H4 (cell line): ENCODE measurements around the gene CYBC1. TPM values are rescaled to one million over a fixed set of nuclear protein-coding genes. Genes with fewer than 3 reads are reported as not detected.

Experiments
- DNase-seq: peaks from one replicate; pipeline ENCODE4 v3.0.0-alpha.2; 2015; ENCODE audit warnings: low spot score
- total RNA-seq: library from RNA; depleted of rRNA; stranded (reverse); fragments of >200 nt; shearing (Covaris generic); gene quantifications from 2 replicates; pipeline ENCODE4 v1.2.3, GENCODE V29; 2014; rRNA removed

Gene CYBC1
- 73.5 and 78.9 TPM in 2 replicates for total RNA-seq

- DNase-seq = peak; percentile 91
These were observed at the start of gene CYBC1 for GRCh38 chr17:82450357-82451106. Gene CYBC1, minus strand, starts transcription at chr17:82450752. Its CDS starts 1,498 bp downstream, at chr17:82449254.

GRCh38 chr17:82497483-82498405 lies 47.2 kb upstream of the CYBC1 start:
- DNase-seq = no peak

DNA sequence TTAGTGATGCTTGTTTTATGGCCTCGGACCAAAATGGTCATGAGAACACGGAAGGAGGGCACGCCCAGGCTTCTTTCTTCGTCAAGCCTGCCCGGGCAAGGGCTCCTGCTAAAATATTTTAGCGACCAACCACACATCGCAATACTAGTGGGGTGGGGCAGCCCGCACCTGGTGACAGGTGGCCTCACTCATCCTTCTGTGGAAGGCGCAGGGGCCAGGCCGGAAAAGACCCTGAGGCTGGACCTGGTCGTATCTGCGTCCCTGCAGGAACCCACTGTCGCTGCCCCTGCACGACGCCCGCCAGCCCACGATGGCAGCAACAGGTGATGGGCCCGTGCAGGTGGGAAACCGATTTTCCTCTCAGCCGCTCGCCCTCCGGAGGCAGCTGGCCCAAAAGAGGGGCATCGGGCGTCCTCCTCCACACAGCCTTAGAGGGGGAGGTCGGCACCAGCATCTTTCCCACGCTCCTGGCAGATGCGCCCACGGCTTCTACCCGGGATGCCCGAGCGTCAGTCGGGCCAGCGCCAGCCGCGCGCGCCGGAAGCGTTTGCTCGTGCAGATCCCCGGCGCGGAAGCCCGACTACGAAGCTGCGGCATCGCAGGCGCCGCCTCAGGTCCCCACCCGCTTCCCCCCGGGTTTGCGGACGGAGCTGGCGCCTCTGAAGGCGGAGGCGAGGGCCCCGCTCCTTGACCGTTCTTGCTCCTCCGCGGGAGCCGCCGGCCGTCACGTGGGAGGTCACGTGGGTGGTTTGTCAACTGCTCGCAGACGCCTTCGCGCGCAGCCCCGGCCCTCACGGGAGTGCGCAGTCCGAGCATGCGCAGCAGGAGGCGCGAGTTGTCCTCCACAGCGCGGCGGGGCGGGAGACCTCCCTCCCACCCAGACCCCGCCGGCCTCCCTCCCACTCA lies 46.2 kb upstream of the CYBC1 start:
- peak; percentile 96 for DNase-seq

DNA sequence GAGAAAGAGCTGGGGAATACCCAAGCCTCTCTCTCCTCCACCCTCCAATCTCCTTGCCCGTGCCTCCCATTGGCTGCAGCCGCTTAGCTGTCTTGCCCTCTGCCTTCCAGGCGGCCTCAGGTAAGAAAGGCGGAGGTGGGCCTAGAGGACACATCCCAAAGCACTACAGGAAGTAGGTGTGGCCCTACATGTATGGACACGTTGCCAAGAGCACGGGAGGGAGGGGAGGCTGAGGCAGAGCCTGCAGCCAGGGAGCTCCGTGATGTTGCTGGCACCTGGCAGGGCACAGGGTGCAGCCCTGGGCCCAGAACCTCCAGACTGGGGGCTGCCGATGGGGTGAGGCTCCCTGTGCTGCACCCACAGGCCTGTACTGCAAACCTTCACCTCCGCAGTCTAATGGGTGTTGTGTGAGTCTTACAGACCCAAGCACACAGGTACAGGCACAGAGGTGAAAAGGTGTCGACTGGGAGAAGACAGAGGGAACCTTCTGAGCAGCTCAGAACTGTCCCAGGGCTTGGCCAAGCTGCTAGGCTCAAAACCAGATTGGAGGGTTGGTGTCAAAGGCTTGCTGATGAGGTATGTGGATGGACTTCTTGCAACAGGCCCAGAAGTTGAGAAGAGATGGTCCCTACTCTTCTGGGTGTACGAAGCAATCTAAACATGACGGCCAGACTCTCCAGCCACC lies 45.4 kb upstream of the CYBC1 start:
- no peak for DNase-seq

GRCh38 chr17:82494236-82495055 lies 43.9 kb upstream of the CYBC1 start:
- DNase-seq = peak; percentile 99

DNA sequence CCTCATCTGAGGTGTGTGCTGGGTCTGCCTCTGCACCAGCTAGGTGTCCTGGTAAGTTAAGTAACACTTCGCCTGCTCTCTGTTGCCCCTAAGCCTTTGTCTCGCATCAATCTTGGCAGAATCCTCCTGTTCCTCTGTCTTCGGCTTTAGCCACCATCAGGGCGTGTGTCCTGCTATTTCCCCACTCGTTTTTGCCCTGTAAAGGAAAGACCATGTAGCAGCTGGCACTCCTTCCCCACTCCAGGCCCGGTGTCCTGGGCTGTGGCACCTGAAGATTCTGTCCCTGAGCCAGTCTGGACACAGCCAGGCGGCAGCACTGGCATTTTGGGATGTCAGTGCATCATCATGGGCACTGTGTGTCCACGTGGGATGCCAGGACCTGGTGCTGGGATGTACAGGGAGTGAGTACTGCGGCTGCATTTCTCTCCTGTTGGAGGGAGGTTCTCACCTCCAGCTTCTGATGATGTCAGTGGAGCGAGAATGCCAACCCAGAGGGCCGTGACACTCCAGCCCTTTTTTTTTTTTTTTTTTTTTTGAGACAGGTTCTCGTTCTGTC lies 42.8 kb upstream of the CYBC1 start:
- no peak for DNase-seq

GRCh38 chr17:82492643-82493225 lies 42.2 kb upstream of the CYBC1 start:
- DNase-seq = peak; percentile 49

GRCh38 chr17:82491533-82491932 lies 41.0 kb upstream of the CYBC1 start:
- DNase-seq = no peak

- no peak for DNase-seq
These were observed 40.6 kb upstream of the CYBC1 start for GRCh38 chr17:82491196-82491530.

DNA sequence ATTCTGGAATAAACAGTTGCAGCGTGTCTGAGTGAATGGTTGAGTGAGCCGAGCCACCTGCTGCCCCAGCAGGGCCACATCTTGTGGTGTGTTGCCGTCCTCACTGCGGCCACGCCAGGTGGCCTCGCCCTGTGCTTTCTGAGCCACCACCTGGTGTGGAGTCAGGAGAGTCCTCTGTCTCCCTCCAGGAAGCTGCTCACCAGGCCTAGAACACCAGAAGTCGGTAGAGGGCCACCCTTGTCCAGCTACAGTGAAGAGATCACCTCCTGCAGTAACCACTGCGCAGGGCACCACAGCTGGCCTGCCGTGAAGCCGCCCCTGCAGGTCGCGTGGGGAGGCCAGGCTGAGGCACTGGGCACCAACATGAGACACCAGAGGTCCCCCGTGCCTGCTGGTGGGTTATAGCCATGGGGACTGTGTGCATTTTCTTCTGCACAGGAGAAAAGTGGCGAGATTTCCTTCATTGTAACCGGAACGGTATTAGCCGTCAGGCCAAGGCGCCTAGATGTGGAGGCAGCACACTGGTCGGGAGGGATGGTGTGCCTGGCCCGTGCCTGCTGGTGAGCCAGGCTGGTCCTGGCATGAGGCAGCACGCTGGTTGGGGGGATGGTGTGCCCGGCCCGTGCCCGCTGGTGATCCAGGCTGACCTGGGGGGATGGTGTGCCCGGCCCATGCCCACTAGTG lies 40.1 kb upstream of the CYBC1 start:
- no peak for DNase-seq

DNA sequence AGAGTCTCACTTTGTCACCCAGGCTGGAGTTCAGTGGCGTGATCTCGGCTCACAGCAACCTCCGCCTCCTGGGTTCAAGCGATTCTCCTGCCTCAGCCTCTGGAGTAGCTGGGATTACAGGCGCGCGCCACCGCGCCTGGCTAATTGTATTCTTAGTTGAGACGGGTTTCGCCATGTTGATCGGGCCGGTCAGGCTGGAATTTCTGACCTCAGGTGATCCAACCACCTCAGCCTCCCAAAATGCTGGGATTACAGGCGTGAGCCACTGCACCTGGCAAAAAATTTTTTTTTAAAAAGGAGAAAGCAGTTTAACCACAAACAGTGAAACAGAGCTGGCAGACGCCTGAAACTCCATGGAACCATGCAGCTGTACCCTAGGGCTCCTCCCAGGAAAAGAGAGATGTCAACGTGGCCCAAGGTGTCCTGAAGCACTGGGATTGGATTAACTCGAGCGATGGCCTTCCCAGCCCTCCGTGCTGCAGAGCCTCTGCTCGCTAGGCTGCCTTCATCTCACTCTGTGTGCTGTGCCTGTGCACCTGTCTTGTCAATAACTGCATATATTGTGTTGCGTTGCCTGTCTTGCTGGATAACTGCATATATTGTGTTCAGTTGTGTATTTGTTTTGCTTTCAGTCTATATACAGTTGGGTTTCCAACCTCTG lies 39.4 kb upstream of the CYBC1 start:
- DNase-seq = no peak

GRCh38 chr17:82489117-82489516 lies 38.6 kb upstream of the CYBC1 start:
- DNase-seq = no peak

DNA sequence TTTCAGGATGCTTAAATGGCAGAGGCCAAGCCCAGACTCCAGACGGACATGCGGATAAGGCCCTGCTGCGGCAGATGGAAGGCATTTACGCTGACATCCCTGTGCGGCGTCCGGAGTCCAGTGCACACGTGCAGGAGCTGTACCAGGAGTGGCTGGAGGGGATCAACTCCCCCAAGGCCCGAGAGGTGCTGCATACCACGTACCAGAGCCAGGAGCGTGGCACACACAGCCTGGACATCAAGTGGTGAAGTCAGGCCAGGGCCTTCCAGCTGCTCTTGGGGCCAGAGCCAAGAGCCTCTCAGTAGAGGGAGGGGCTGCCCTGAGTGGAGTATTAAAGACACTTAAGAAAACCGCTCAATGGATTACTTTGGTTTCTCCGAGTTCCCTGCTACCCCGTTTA lies 37.4 kb upstream of the CYBC1 start:
- no peak for DNase-seq

DNA sequence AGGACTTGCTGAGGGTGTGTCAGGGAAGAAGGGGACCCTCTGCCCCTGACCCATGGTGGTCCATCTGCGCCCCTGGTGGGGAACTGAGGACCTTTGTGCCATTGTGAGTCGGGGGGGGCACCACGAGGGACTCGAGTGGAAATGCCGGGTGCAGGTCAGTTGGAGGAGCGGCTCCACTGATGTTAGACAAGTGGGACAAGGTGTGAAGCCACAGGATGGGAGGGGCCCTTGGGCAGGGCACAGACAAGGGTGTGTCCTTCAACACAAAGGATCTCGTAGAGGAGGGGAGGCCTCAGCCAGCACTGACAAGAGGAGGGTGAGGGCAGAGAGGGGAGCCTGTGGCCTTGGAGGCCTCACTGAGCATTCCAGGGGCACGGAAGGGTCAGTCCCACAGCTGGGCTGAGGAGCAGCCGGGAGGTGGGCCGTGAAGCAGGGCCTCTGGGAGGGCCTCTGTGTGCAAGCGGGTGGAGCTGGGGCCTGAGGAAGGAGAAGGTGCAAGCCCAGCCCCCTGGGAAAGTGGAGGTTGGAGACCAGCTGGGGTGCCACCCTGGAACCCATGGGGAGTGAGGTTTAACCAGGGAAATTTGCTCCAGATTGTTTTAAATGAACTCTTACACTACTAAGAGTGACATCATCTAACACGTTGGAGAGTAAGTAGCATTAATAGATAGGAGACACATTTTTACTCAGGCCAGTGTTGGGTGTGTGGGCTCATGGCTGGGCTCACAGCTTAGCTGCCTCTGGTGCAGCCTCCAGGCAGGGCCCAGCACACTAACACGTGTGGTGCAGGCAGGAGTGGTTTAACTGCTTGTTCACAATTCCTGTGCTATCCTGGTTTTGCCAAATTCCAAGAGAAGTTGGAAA lies 35.9 kb upstream of the CYBC1 start:
- DNase-seq = no peak

GRCh38 chr17:82483836-82484235 lies 33.3 kb upstream of the CYBC1 start:
- no peak for DNase-seq

GRCh38 chr17:82483204-82483660 lies 32.7 kb upstream of the CYBC1 start:
- no peak for DNase-seq

GRCh38 chr17:82480318-82480717 lies 29.8 kb upstream of the CYBC1 start:
- DNase-seq = no peak
